IMR-90 (cell line): ENCODE data around the gene ZGRF1. TPM values are rescaled to one million over a fixed set of nuclear protein-coding genes. Genes with fewer than 3 reads are reported as not detected.

Source experiments
- ATAC-seq: fragments of 200-7000 bp; cut with Tn5 transposase; 2 replicates; pipeline ENCODE4 v1.9.1; 2020; ENCODE audit warnings: low read depth, mild to moderate bottlenecking, moderate library complexity
- BruUV-seq: library from RNA; stranded (reverse); fragments of 400-500 nt; replicated peaks from 2 replicates; lab custom pipeline; 2021; lab: Mats Ljungman, UMichigan
- CTCF ChIA-PET: fragments of 300-600 bp; formaldehyde crosslinking; extraction: SDS; loops from one replicate; lab custom pipeline; 2021; ENCODE audit warnings: antibody characterized with exemption; lab: Yijun Ruan, JAX
- POLR2A ChIA-PET: fragments of 300-600 bp; sonication (Branson Sonifier 250); formaldehyde crosslinking; loops from one replicate; lab custom pipeline; 2022; ENCODE audit warnings: antibody characterized with exemption; ENCODE audit not compliant: unreplicated experiment; lab: Charles Lee
- DNase-seq: peaks from one replicate; pipeline ENCODE4 v3.0.0; 2013
- H2AFZ ChIP-seq: replicated peaks from 2 replicates; pipeline ENCODE3; 2013; ENCODE audit warnings: low read length, mild to moderate bottlenecking; ENCODE audit not compliant: poor library complexity
- H2AK5ac ChIP-seq: 2 replicates; pipeline ENCODE4 v1.6.1; 2013; ENCODE audit warnings: low read depth, low read length, inconsistent platforms
- H2AK9ac ChIP-seq: replicated peaks from 2 replicates; pipeline ENCODE3; 2013; ENCODE audit warnings: mild to moderate bottlenecking, low read depth, low read length, moderate library complexity; ENCODE audit not compliant: poor library complexity
- H2BK120ac ChIP-seq: 2 replicates; pipeline ENCODE4 v1.6.1; 2013; ENCODE audit warnings: low read depth, low read length, inconsistent platforms
- H2BK15ac ChIP-seq: 3 replicates; pipeline ENCODE4 v1.6.1; 2013; ENCODE audit warnings: low read depth, low read length, inconsistent platforms
- H2BK20ac ChIP-seq: 2 replicates; pipeline ENCODE4 v1.6.1; 2013; ENCODE audit warnings: low read depth, mild to moderate bottlenecking, inconsistent platforms, low read length, moderate library complexity
- H2BK5ac ChIP-seq: 2 replicates; pipeline ENCODE4 v1.6.1; 2013; ENCODE audit warnings: mild to moderate bottlenecking, low read depth, low read length, inconsistent platforms; ENCODE audit not compliant: poor library complexity, severe bottlenecking
- H3K14ac ChIP-seq: replicated peaks from 2 replicates; pipeline ENCODE4 v1.6.1; 2013; ENCODE audit warnings: low read depth, low read length, inconsistent platforms
- H3K18ac ChIP-seq: 2 replicates; pipeline ENCODE4 v1.6.1; 2013; ENCODE audit warnings: low read depth, low read length, control low read depth
- H3K23ac ChIP-seq: 2 replicates; pipeline ENCODE4 v1.6.1; 2013; ENCODE audit warnings: low read depth, low read length, inconsistent platforms
- H3K27ac ChIP-seq: 2 replicates; pipeline ENCODE4 v1.5.1; 2013; ENCODE audit warnings: mild to moderate bottlenecking, control low read depth, low read length; ENCODE audit not compliant: insufficient read depth
- H3K27me3 ChIP-seq: 2 replicates; pipeline ENCODE4 v1.6.1; 2013; ENCODE audit warnings: low read length; ENCODE audit not compliant: control insufficient read depth, insufficient read depth
- H3K36me3 ChIP-seq: 2 replicates; pipeline ENCODE4 v1.6.1; 2013; ENCODE audit warnings: low read length, mixed read lengths; ENCODE audit not compliant: control insufficient read depth, insufficient read depth
- H3K4ac ChIP-seq: 2 replicates; pipeline ENCODE4 v1.6.1; 2013; ENCODE audit warnings: low read depth, low read length, inconsistent platforms
- H3K4me1 ChIP-seq: 2 replicates; pipeline ENCODE4 v1.6.1; 2013; ENCODE audit warnings: low read length, mixed read lengths; ENCODE audit not compliant: control insufficient read depth, insufficient read depth
- H3K4me2 ChIP-seq: 2 replicates; pipeline ENCODE4 v1.6.1; 2013; ENCODE audit warnings: low read depth, mild to moderate bottlenecking, control low read depth, low read length, moderate library complexity
- H3K4me3 ChIP-seq: 2 replicates; pipeline ENCODE4 v1.5.1; 2013; ENCODE audit warnings: low read depth, mild to moderate bottlenecking, control low read depth, low read length, moderate library complexity; ENCODE audit not compliant: insufficient read depth
- H3K56ac ChIP-seq: 2 replicates; pipeline ENCODE4 v1.6.1; 2013; ENCODE audit warnings: low read length, inconsistent platforms; ENCODE audit not compliant: insufficient read depth; ENCODE audit errors: extremely low read depth
- H3K79me1 ChIP-seq, 2 experiments: 2 replicates each; pipeline ENCODE4 v1.6.1; 2013; ENCODE audit warnings: low read length in 2 of 2, inconsistent platforms in 1 of 2, low read depth in 1 of 2
- H3K9ac ChIP-seq: 2 replicates; pipeline ENCODE4 v1.6.1; 2013; ENCODE audit warnings: low read depth, low read length, control low read depth
- H3K9me1 ChIP-seq: 2 replicates; pipeline ENCODE4 v1.6.1; 2013; ENCODE audit warnings: low read length, inconsistent platforms; ENCODE audit not compliant: insufficient read depth
- H3K9me3 ChIP-seq: 2 replicates; pipeline ENCODE4 v1.6.1; 2013; ENCODE audit warnings: low read length; ENCODE audit not compliant: control insufficient read depth, insufficient read depth
- H4K20me1 ChIP-seq: 2 replicates; pipeline ENCODE4 v1.6.1; 2013; ENCODE audit warnings: low read length, inconsistent platforms; ENCODE audit not compliant: insufficient read depth
- H4K5ac ChIP-seq: 2 replicates; pipeline ENCODE4 v1.6.1; 2013; ENCODE audit warnings: mild to moderate bottlenecking, low read depth, low read length, control low read depth
- H4K8ac ChIP-seq, 2 experiments: 2 replicates each; pipeline ENCODE4 v1.6.1; 2013; ENCODE audit warnings: low read depth in 2 of 2, low read length in 2 of 2, control low read depth in 1 of 2, inconsistent platforms in 1 of 2
- H4K91ac ChIP-seq: 2 replicates; pipeline ENCODE4 v1.6.1; 2013; ENCODE audit warnings: low read depth, low read length, inconsistent platforms; ENCODE audit not compliant: insufficient read depth
- CHD1 ChIP-seq: IDR thresholded peaks from 2 replicates; pipeline ENCODE4 v1.6.1; 2012; ENCODE audit warnings: low read depth, low read length, improper control_type of control experiment
- FOS ChIP-seq: fragments of 150-350 bp; IDR thresholded peaks from 2 replicates; pipeline ENCODE4 v1.6.1; 2016; ENCODE audit warnings: low read depth, low read length
- MAFK ChIP-seq: IDR thresholded peaks from 2 replicates; pipeline ENCODE4 v1.6.1; 2012; ENCODE audit warnings: low read depth, low read length, improper control_type of control experiment
- MAZ ChIP-seq: IDR thresholded peaks from 2 replicates; pipeline ENCODE4 v1.6.1; 2012; ENCODE audit warnings: low read depth, mild to moderate bottlenecking, low read length, improper control_type of control experiment, moderate library complexity, borderline replicate concordance
- MXI1 ChIP-seq: IDR thresholded peaks from 2 replicates; pipeline ENCODE4 v1.6.1; 2012; ENCODE audit warnings: low read depth, mild to moderate bottlenecking, low read length, moderate library complexity, borderline replicate concordance
- NFE2L2 ChIP-seq: fragments of 150-350 bp; IDR thresholded peaks from 2 replicates; pipeline ENCODE4 v1.6.1; 2016; ENCODE audit warnings: low read depth, mild to moderate bottlenecking, low read length
- RAD21 ChIP-seq: IDR thresholded peaks from 2 replicates; pipeline ENCODE4 v1.6.1; 2012; ENCODE audit warnings: low read length, improper control_type of control experiment
- SMC3 ChIP-seq: fragments of 150-350 bp; IDR thresholded peaks from 2 replicates; pipeline ENCODE4 v1.6.1; 2016; ENCODE audit warnings: low read depth, mild to moderate bottlenecking, antibody characterized with exemption, low read length, moderate library complexity
- WGBS, 2 experiments: methylation state at CpG; one replicate each; pipeline versions ENCODE4 v1.1.5 to v1.1.7; 2013; ENCODE audit warnings: missing lambda C conversion rate in 2 of 2; ENCODE audit not compliant: insufficient read length in 1 of 2; ENCODE audit errors: extremely low coverage in 2 of 2; 5-methylcytosine and 5-hydroxymethylcytosine counted together
- dilution Hi-C: fragments of 300-500 bp; cut with HindIII; formaldehyde crosslinking; loops from one replicate; pipeline ENCODE4 v1.14.3; 2018; ENCODE audit warnings: low sequenced_read_pairs; ENCODE audit not compliant: unreplicated experiment
- in situ Hi-C: fragments of 300-500 bp; cut with MboI; formaldehyde crosslinking; loops from 3 replicates; pipeline ENCODE4 v1.14.3; 2019; ENCODE audit warnings: low sequenced_read_pairs, inconsistent platforms, mixed read lengths
- intact Hi-C: fragments of 100-400 bp; cut with micrococcal nuclease; formaldehyde crosslinking; loops from 2 replicates; pipeline ENCODE4 v1.10.0; 2022
- polyA plus RNA-seq, 3 experiments: library from polyadenylated mRNA; depleted of rRNA; stranded (reverse); fragments of >200 nt; gene quantifications; 2 replicates each; pipeline ENCODE4 v1.2.3, GENCODE V29; 2012; ENCODE audit warnings: low replicate concordance in 1 of 3
- total RNA-seq: library from RNA; depleted of rRNA; stranded (reverse); fragments of >200 nt; gene quantifications from 2 replicates; pipeline ENCODE4 v1.2.3, GENCODE V29; 2012
- TF ChIP-seq, protein P1 (sequence below): conservative IDR thresholded peaks from 2 replicates; pipeline ENCODE4 v1.5.1; 2012; ENCODE audit warnings: mild to moderate bottlenecking, low read depth, low read length, improper control_type of control experiment
- TF ChIP-seq, protein P2 (sequence below): fragments of 150-350 bp; IDR thresholded peaks from 2 replicates; pipeline ENCODE4 v1.6.1; 2017; ENCODE audit warnings: mild to moderate bottlenecking, antibody characterized with exemption, low read length, low read depth

Gene ZGRF1
- total and polyA plus RNA-seq, 2 of the 4 experiments (the other 2 are of a cell fraction): 2.8 to 5.6 TPM

DNA sequence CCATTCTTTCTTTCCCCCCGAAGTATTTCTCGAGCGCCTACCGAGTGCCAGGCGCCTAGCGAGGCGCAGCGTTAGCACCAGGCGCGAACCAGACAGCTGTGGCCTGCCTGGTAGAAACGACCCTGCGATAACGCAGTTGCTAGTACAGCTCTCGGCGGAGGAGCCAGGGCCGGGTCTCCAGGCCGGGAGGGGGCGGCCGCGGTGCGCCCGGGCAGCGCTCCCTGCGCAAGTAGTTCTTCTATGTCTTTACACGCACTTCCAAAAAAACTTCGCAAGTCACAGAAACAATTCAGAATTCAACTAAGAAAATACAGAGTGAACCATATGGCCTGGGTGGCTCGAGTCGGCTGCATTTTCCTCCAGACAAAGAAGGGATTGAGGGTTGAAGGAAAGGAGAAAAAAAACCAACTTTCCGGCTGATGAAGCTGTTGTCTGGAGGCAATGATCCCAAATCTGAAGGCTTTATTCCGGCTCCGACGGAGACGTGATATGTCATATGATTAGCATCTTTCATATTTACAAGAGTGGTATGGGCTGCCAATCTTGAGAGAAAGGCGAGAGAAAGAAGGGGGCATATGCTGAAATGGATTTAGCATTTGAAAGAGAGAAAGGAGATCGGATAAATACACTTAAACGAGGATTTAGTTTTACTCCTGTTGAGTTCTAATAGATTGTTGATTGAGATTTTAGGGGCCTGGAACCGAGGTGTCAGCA is 113.5 kb downstream of the ZGRF1 start:
- no peak overlapping the region for H3K18ac ChIP-seq
- H2AK9ac ChIP-seq: no peak overlapping the region
- no peak overlapping the region for H3K9ac ChIP-seq
- H3K14ac ChIP-seq: no peak overlapping the region
- no peak overlapping the region for H4K91ac ChIP-seq
- intact Hi-C loops (loop anchor here (1.0 to 5.0 kb wide), 2 partner anchors 81 to 426 kb away; no protein-coding TSS in a partner anchor), in situ Hi-C loops (no loop called here), dilution Hi-C loops (no loop called here)
- H3K4ac ChIP-seq: no peak overlapping the region
- ATAC-seq: peak; percentile 70
- 12% methylated on average over 3 of the region's 37 CpGs; no CpG with 5 or more reads in 1 of the 2 experiments for WGBS, 2 experiments
- BruUV-seq: no TSS peak
- H4K20me1 ChIP-seq: no peaks in the 10 kb centered on the region
- H3K4me3 ChIP-seq: peak overlapping the region; percentile 20; the same call in 1 of the 2 replicates
- TF ChIP-seq, protein P1, sequence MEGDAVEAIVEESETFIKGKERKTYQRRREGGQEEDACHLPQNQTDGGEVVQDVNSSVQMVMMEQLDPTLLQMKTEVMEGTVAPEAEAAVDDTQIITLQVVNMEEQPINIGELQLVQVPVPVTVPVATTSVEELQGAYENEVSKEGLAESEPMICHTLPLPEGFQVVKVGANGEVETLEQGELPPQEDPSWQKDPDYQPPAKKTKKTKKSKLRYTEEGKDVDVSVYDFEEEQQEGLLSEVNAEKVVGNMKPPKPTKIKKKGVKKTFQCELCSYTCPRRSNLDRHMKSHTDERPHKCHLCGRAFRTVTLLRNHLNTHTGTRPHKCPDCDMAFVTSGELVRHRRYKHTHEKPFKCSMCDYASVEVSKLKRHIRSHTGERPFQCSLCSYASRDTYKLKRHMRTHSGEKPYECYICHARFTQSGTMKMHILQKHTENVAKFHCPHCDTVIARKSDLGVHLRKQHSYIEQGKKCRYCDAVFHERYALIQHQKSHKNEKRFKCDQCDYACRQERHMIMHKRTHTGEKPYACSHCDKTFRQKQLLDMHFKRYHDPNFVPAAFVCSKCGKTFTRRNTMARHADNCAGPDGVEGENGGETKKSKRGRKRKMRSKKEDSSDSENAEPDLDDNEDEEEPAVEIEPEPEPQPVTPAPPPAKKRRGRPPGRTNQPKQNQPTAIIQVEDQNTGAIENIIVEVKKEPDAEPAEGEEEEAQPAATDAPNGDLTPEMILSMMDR: peak; percentile 36
- no peak for TF ChIP-seq CHD1
- no peak for TF ChIP-seq FOS
- peak; percentile 35; the same call in 1 of the 2 replicates for TF ChIP-seq RAD21
- TF ChIP-seq, protein P2, sequence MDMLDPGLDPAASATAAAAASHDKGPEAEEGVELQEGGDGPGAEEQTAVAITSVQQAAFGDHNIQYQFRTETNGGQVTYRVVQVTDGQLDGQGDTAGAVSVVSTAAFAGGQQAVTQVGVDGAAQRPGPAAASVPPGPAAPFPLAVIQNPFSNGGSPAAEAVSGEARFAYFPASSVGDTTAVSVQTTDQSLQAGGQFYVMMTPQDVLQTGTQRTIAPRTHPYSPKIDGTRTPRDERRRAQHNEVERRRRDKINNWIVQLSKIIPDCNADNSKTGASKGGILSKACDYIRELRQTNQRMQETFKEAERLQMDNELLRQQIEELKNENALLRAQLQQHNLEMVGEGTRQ: no peak
- TF ChIP-seq SMC3: peak; percentile 20; the same call in 1 of the 2 replicates
- no peak for TF ChIP-seq MXI1
- TF ChIP-seq MAZ: no peak
- TF ChIP-seq NFE2L2: no peak
- TF ChIP-seq MAFK: no peak
- peaks cover 28% of the 10 kb centered on the region for H3K9me3 ChIP-seq
- no peak overlapping the region for H2AK5ac ChIP-seq
- POLR2A ChIA-PET: no interaction called here
- H3K56ac ChIP-seq: no peak overlapping the region
- no peaks in the 10 kb centered on the region for H3K9me1 ChIP-seq
- H2BK20ac ChIP-seq: no peak overlapping the region
- H3K27me3 ChIP-seq: peaks cover 60% of the 10 kb centered on the region
- H3K4me1 ChIP-seq: no peaks in the 10 kb centered on the region; the same call in 1 of the 2 replicates
- H3K79me1 ChIP-seq: no peaks in the 10 kb centered on the region
- no peak overlapping the region for H2BK15ac ChIP-seq
- no peak overlapping the region for H3K27ac ChIP-seq
- H3K36me3 ChIP-seq: no peaks in the 10 kb centered on the region
- no peak overlapping the region for H2BK120ac ChIP-seq
- H3K23ac ChIP-seq: 0 out of 2 replicates have a peak overlapping the region, but pooled peaks have one; percentile 1
- peak overlapping the region; percentile 73 for H2AFZ ChIP-seq
- H3K4me2 ChIP-seq: peak overlapping the region; percentile 96
- CTCF ChIA-PET: interaction anchor here (1.1 to 3.3 kb wide), 7 partner anchors 8 to 256 kb away, joined by 3 to 15 read pairs (median 3); no protein-coding TSS in a partner anchor
- no peak overlapping the region for H4K5ac ChIP-seq
- peak; percentile 66 for DNase-seq
- no peak overlapping the region for H2BK5ac ChIP-seq
- H4K8ac ChIP-seq: no peak overlapping the region
